SU-DHL-6 (cell line): ENCODE results near the gene MRPL44.

Source experiments
- H2AFZ ChIP-seq: fragments of 200-600 bp; sonication (generic); 2 replicates; pipeline ENCODE4 v1.6.1; 2014; ENCODE audit warnings: low read depth, mild to moderate bottlenecking, moderate library complexity, mixed read lengths, antibody characterized with exemption, low read length; ENCODE audit not compliant: severe bottlenecking
- H3F3A ChIP-seq: fragments of 200-600 bp; shearing (Covaris generic); 2 replicates; pipeline ENCODE4 v1.6.0; 2016; ENCODE audit warnings: antibody characterized with exemption, mild to moderate bottlenecking; ENCODE audit not compliant: insufficient read depth
- H3K27ac ChIP-seq: fragments of 200-600 bp; sonication (generic); 2 replicates; pipeline ENCODE4 v1.5.1; 2016; ENCODE audit warnings: low read depth, mild to moderate bottlenecking, low read length, moderate library complexity, mixed read lengths
- H3K27me3 ChIP-seq: fragments of 200-600 bp; sonication (generic), shearing (Covaris generic); 2 replicates; pipeline ENCODE4 v1.6.0; 2014; ENCODE audit warnings: mild to moderate bottlenecking, low read length
- H3K36me3 ChIP-seq: fragments of 200-600 bp; sonication (generic); 2 replicates; pipeline ENCODE4 v1.6.1; 2014; ENCODE audit warnings: mild to moderate bottlenecking, low read length, mixed read lengths
- H3K4me2 ChIP-seq: fragments of 300-600, 200-600 bp; shearing (Covaris generic), sonication (generic); 2 replicates; pipeline ENCODE4 v1.6.0; 2014; ENCODE audit warnings: low read length, low read depth, mild to moderate bottlenecking; ENCODE audit not compliant: poor library complexity, severe bottlenecking
- H3K4me3 ChIP-seq: fragments of 200-600 bp; sonication (generic); 2 replicates; pipeline ENCODE4 v1.5.1; 2014; ENCODE audit warnings: antibody characterized with exemption, low read length, mild to moderate bottlenecking, mixed read lengths; ENCODE audit not compliant: insufficient read depth, poor library complexity, severe bottlenecking
- H3K79me2 ChIP-seq: fragments of 200-600 bp; sonication (generic); 2 replicates; pipeline ENCODE4 v1.6.1; 2014; ENCODE audit warnings: mild to moderate bottlenecking, low read length, moderate library complexity; ENCODE audit not compliant: insufficient read depth
- H3K9ac ChIP-seq: fragments of 200-600 bp; sonication (generic); 2 replicates; pipeline ENCODE4 v1.7.0; 2014; ENCODE audit warnings: mild to moderate bottlenecking, low read length
- H3K9me2 ChIP-seq: fragments of 200-600 bp; sonication (generic); replicated peaks from 2 replicates; pipeline ENCODE4 v1.6.1; 2014; ENCODE audit warnings: low read length; ENCODE audit not compliant: insufficient read depth
- H3K9me3 ChIP-seq: fragments of 200-600 bp; sonication (generic); 2 replicates; pipeline ENCODE4 v1.6.1; 2014; ENCODE audit warnings: low read length, mixed read lengths; ENCODE audit not compliant: insufficient read depth
- H4K20me1 ChIP-seq: fragments of 200-600 bp; sonication (generic); 2 replicates; pipeline ENCODE4 v1.6.1; 2014; ENCODE audit warnings: low read depth, mild to moderate bottlenecking, antibody characterized with exemption, low read length, moderate library complexity, mixed read lengths
- CTCF ChIP-seq: fragments of 200-600 bp; sonication (generic); IDR thresholded peaks from one replicate; pipeline ENCODE4 v1.5.1; 2017; ENCODE audit warnings: antibody characterized with exemption, mild to moderate bottlenecking, low read length, moderate library complexity; ENCODE audit not compliant: insufficient read depth, poor library complexity, severe bottlenecking
- EZH2phosphoT487 ChIP-seq: fragments of 200-600 bp; sonication (generic), shearing (Covaris generic); conservative IDR thresholded peaks from 2 replicates; pipeline ENCODE4 v1.6.1; 2018; ENCODE audit warnings: mild to moderate bottlenecking, antibody characterized with exemption, low read length, moderate library complexity, mixed read lengths

The MRPL44 gene

GRCh38 chr2:223929571-223930102 lies 27.6 kb upstream of the MRPL44 start:
- H3K4me2 ChIP-seq = no peak overlapping the region
- no peak overlapping the region for H3K4me3 ChIP-seq
- H3K9ac ChIP-seq = no peak overlapping the region
- H4K20me1 ChIP-seq = no peaks in the 10 kb centered on the region
- no peak overlapping the region for H3K27ac ChIP-seq
- no peak for TF ChIP-seq EZH2phosphoT487
- TF ChIP-seq CTCF = no peak
- H2AFZ ChIP-seq = no peak overlapping the region
- H3K27me3 ChIP-seq = no peaks in the 10 kb centered on the region
- no peaks in the 10 kb centered on the region for H3K79me2 ChIP-seq
- no peaks in the 10 kb centered on the region for H3F3A ChIP-seq
- H3K9me2 ChIP-seq = no peaks in the 10 kb centered on the region
- no peaks in the 10 kb centered on the region for H3K9me3 ChIP-seq
- H3K36me3 ChIP-seq = no peaks in the 10 kb centered on the region

- no peak overlapping the region for H2AFZ ChIP-seq
- TF ChIP-seq EZH2phosphoT487 (no peak), CTCF (no peak)
- no peak overlapping the region for H3K27ac ChIP-seq
- H3K9me3 ChIP-seq = no peaks in the 10 kb centered on the region
- no peaks in the 10 kb centered on the region for H3K36me3 ChIP-seq
- no peak overlapping the region for H3K9ac ChIP-seq
- no peaks in the 10 kb centered on the region for H3K27me3 ChIP-seq
- no peak overlapping the region for H3K4me2 ChIP-seq
- H3K79me2 ChIP-seq = no peaks in the 10 kb centered on the region
- no peak overlapping the region for H3K4me3 ChIP-seq
- H4K20me1 ChIP-seq = no peaks in the 10 kb centered on the region
- H3K9me2 ChIP-seq = no peaks in the 10 kb centered on the region
- H3F3A ChIP-seq = no peaks in the 10 kb centered on the region
Observed at GRCh38 chr2:223930103-223930976, 26.9 kb upstream of the MRPL44 start.

- Histone ChIP-seq H3K36me3 (no peaks in the 10 kb centered on the region), H3K9ac (no peak overlapping the region), H3K9me3 (no peaks in the 10 kb centered on the region), H4K20me1 (no peaks in the 10 kb centered on the region), H3F3A (no peaks in the 10 kb centered on the region), H3K27ac (no peak overlapping the region), H3K9me2 (no peaks in the 10 kb centered on the region), H3K4me3 (no peak overlapping the region), H3K79me2 (no peaks in the 10 kb centered on the region), H3K27me3 (no peaks in the 10 kb centered on the region), H3K4me2 (no peak overlapping the region), H2AFZ (no peak overlapping the region)
- TF ChIP-seq CTCF (no peak), EZH2phosphoT487 (no peak)
Observed at GRCh38 chr2:223932816-223933800, 24.2 kb upstream of the MRPL44 start.
